8988T (cell line): ENCODE data around the gene TCFL5.

ENCODE experiments used
- DNase-seq: peaks from one replicate; pipeline ENCODE4 v3.0.0; 2011

Gene TCFL5

GRCh38 chr20:62895539-62895938 is 33.9 kb upstream of the TCFL5 start:
- DNase-seq = no peak

- DNase-seq = no peak
Measured at GRCh38 chr20:62894261-62894660, 32.6 kb upstream of the TCFL5 start.

- DNase-seq = no peak
Measured at GRCh38 chr20:62893700-62894099, 32.1 kb upstream of the TCFL5 start.

DNA sequence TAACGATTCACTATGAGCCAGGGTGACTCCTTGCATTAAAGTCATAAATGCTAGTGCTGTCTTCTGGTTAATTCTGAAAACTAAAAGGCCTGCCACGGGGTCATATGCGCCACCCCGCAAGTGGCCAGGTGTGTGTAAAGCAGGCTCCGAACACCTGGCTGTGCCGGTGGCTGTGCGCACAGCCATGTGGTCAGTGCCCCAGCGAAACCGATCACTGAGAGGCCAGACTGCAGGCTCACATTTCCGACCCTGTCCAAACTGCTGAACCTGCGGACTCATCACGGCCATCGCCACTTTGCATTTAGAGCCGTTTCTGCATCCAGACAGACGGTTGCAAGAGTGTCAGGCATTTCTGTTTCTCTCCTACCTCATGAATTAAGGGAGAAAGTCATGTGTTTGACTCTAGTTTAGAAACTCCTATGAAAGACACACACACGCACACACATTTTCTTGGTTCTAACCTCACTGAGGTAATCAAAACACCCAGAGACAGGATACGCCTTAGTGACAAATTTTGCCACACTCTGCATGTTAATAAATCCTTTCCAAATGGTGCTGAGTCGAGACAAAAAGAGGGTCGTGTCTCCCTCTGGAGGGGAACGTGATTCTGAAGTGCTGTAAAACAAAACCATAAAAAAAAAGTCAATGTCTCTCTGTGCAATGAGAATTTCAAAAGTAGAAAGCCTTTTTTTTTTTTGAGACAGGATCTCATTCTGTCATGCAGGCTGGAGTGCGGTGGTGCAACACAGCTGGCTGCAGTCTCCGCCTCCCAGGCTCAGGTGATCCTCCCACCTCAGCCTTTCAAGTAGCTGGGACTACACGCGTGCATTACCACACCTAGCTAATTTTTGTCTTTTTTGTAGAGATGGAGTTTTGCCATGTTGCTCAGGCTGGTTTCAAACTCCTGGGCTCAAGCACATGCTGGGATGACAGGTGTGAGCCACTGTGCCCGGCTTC is 31.0 kb upstream of the TCFL5 start:
- no peak for DNase-seq

DNA sequence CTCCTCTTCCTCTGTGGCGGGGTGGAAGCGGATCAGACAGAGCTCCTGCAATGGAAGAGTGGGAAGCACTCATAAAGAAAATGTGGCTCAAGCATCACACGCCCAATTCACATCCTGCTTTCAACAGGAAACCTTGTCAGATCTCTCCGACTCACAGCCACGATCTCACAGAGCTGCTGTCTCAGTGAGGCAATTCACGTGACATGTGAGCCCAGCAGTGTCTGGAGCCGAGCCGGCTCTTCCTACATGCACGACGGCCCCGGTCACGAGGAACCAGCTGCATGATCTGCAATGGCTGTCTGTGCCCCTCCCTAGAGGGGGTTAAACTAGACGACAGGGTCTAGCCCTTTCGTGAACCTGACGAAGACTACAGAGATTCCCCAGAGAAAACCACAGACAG is 29.5 kb upstream of the TCFL5 start:
- DNase-seq = no peak

- DNase-seq = no peak
Measured at GRCh38 chr20:62890444-62890843, 28.8 kb upstream of the TCFL5 start.

DNA sequence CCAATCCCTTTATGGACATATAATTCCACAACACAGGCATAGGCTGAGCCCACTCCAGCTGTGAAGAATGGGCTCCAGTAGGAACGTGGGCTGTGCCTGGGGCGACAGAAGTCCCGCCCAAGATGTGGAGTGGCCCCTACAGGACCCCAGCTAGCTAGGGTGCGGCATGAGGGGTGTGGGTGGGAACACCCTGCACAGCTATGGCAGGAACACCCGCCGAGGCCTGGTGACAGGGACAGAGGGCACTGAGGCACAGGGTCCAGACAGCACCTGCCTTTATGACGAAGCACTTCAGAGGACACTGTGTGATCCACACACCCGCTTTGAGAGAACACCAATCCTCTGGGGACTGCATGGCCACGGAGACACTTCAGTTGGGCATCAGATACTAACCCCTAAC is 28.2 kb upstream of the TCFL5 start:
- no peak for DNase-seq

- no peak for DNase-seq
Measured at GRCh38 chr20:62889411-62889810, 27.8 kb upstream of the TCFL5 start.

DNA sequence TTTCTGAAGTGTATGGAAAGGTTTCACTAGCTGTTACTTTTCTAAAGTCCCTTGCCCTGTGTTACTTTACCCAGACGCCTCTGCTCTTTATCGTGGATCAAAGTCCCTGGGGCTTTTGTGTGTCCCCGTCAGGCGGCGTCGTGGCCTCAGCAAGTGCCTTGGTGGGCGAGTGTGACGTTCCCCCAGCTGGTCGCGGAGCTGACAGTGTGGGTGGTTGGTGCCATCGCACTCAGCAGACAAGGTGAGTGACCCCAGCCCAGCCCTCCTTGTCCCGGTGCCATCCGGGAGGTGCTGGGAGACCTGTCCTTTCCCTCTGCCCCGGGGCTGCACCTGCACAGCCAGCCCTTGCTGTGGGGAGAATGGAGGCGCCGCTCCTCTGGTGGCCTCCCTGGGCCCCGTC is 27.3 kb upstream of the TCFL5 start:
- DNase-seq = no peak

DNA sequence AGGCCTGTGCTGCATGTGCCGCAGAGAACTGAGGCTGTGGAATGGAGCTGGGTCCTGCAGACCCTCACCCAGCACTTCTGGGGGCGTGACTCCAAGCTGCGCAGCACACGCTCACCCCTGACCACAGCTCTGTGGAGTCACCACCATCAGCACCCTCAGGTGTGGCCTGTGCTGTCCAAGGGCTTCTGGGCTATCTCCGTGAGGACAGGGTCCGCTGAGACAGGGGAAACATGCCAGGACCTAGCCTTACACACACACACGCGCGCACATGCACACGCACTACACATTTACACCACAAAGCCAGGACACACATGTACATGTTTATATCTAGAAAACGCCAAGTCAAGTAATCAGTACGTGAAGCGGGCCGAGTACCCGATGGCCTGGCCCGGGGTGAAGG is 26.8 kb upstream of the TCFL5 start:
- no peak for DNase-seq

DNA sequence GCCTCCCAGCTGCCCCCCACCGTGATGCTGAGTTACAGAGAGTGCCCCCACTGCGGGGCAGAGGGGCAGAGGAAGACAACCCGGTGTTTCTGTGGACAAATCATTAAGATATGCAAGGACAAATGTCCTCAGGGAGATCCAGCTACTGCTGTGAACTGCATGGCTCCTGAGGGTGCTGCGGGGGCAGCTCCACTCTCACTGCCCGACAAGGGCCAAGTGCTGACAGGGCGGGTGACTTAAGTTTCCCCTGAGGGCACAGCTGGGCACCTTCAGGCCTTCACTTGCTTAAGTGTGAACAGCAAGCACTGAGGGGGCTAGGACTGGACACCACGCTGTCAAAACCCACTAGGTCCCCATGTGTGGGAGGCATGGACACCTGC is 26.2 kb upstream of the TCFL5 start:
- DNase-seq = no peak

DNA sequence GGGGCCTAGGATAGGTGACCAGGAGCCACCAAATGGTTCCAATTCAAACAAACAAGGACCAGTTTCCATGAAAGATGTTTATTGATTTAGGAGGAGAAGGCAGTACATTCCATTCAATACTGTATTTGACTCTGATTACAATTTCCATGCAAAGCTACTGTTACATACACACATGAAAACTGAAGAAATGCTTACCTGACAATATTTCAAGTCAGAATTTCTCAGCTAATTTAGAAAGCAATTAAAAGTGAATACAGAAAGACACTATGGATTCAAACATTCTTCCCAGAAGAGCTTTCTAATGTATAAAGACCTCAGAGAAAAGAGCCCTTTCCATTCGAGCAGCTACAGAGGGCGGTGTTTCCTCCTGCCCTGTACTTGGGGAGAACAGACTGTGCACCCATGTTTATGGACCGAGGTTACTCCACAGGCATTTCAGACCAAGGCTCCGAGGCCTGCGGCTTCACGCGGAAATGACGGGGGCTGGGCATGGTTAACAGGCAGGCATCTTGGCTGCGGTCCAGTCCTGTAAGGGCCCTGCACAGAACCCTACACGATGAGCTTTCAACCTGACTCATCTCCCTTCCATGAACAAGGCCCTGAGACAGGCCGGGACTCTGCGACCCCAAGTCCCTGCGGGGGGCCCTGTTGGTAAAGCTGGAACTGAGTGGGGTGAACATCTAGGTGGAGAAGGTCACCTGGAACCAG is 25.7 kb upstream of the TCFL5 start:
- no peak for DNase-seq

DNA sequence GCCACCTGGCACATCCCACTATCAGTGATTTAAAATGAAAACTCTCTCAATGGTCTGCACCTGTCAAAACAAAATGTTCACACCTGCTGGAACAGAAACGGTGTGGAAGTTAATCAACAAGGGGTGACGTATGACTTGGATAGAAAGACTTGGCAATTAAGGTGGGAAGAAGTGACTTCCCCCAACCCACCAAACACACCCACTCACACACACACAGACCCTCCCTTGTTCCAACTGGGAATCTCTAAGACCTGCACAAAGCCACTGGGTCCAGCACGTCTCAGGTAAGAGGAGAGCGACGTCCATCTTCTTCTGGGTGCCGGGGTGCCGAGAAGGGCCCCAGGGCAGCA is 25.1 kb upstream of the TCFL5 start:
- no peak for DNase-seq

- no peak for DNase-seq
Measured at GRCh38 chr20:62885896-62886708, 24.5 kb upstream of the TCFL5 start.

- DNase-seq = no peak
Measured at GRCh38 chr20:62885046-62885895, 23.6 kb upstream of the TCFL5 start.

DNA sequence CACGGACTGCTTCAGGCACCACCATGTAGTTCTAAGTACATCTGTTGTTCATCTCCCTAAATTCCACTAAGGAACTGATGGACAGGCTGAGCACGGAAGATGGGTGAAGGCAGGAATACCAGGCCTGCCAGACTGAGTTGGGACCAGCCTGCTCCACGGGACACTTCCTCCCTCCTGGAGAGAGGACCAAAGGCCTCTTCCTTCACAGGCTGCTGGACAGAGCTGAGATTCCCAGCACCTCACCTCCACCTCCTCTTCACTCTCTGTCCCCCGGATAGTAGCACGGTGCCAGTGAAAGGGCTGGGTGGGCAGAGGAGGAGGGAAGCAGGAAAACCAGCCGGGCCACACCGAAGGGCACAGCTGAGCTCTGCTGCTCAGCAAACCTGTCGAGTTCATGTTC is 22.9 kb upstream of the TCFL5 start:
- DNase-seq = no peak

DNA sequence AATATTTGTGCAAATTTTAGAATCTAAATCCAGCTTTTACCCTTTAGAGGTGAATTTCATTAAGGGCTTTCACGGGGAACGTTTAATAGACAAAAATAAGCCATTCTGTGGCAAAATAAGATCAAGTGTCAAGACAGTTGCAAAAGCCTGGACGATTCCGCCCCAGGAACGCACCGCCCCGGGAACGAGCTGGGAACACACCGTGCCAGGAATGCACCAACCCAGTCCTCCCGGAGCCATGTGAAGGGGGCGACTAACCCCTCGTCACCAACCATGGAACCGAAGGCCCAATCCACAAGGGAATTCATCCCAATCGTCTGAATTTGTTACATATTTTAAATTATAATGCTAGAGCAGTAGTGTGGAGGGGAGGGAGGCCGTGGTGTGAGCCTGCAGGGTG is 20.8 kb upstream of the TCFL5 start:
- no peak for DNase-seq

DNA sequence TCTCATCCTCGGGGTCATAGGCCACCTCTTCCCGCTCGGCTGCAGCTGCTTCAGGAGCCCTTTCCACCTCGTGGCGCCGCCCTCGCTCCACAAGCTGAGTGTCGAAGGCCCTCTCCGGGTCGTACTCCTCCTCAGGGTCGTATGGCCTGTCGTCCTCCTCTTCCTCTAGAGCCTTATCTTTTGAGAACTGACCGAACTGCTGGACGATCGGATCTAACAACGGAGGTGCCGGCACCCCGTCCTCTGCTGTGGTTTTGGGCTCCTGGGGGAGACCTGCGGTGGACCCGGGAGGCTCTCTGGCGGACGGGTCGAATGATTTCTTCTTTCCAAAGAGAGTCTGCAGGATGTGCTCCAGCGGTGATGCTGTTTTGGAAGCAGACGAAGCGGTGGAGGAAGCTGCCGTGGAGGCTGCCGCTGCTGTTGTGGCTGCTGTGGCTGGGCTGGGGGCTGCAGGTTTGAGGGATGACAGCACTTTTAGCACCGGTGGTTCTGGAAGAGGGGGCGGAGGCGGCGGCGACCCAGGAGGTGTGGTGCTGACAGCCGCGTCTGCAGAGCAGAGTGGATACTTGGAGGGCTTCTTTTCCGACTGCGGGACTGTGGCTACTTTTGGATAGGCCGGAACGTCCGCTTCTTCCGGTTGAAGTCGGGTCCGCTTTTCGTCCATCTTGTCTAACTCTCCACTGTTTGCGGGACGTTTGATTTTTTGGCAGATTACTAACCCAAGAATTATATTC is 20.2 kb upstream of the TCFL5 start:
- DNase-seq = no peak

DNA sequence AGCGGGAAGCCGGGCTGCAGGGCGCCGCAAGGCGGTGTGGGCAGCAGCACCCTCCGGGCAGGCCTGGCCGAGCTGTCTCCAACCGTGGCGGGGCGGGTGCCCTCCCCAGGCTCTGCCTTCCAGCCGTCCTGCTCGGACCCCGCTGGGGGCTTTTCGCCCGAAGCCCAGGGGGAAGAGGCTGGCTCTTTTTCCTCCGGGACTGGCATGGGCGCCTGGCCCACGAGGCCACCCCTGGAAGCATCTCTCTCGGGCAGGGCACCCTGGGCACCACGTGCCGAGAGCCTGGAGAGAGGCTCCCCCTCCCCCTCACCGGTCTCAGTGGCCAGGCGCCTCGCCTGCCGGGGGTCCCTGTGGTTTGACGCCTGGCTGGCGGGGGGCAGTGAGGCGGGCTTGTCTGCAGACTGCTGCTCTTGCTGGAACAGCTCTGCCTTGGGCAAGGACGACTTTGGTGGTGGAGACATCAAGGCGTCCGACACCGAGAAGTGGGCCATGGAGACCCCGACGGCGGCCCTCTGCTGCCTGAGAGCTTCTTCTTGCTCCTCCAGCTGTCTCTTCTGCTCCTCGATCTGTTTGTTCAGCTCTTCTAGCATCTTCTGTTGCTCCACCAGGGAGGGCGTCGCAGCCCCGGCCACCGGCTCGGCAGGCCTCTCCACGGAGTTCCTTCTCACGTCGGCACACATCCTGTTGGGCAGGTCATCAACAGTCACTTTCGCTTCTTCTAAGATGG is 19.5 kb upstream of the TCFL5 start:
- DNase-seq = no peak

GRCh38 chr20:62880147-62880934 is 18.7 kb upstream of the TCFL5 start:
- no peak for DNase-seq
